Measurements from ENCODE around the gene EXOC3L1. TPM values are rescaled to one million over a fixed set of nuclear protein-coding genes. Genes with fewer than 3 reads are reported as not detected.

The EXOC3L1 gene
- total RNA-seq, 1 donor from 2014 or later = 15.6 TPM

DNA sequence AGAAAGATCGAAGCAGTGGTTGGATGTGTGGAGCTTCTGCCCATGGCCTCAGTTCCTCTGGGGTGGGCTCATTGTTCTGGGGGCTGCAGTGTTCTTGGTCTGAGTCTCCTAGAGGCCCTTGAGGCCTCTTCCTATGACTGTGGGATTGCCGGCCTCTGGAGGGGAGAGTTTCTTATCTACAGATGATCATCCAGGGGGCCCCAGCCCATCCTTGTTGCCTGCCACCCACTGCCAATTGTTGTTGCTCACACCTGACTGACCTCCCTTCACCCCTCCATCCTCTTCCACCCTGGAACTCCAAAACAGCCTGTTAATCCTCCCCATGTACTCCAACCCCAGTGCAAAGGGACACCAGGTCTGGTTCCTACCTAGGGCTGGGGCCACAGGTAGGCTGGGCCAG lies 45.0 kb downstream of the EXOC3L1 start:
- Histone ChIP-seq H3K36me3 (peaks cover 93% of the 10 kb centered on the region), H3K27me3 (ENCODE audit: low read depth) (peaks cover 2% of the 10 kb centered on the region), H3K4me1 (peaks cover 6% of the 10 kb centered on the region), H3K27ac (no peak overlapping the region), H3K4me3 (no peak overlapping the region), H3K9me3 (no peaks in the 10 kb centered on the region)
- intact Hi-C loops (cut with DNase I) = no loop called here
- DNase-seq (no peak), ATAC-seq (no peak)
- TF ChIP-seq, protein P1, sequence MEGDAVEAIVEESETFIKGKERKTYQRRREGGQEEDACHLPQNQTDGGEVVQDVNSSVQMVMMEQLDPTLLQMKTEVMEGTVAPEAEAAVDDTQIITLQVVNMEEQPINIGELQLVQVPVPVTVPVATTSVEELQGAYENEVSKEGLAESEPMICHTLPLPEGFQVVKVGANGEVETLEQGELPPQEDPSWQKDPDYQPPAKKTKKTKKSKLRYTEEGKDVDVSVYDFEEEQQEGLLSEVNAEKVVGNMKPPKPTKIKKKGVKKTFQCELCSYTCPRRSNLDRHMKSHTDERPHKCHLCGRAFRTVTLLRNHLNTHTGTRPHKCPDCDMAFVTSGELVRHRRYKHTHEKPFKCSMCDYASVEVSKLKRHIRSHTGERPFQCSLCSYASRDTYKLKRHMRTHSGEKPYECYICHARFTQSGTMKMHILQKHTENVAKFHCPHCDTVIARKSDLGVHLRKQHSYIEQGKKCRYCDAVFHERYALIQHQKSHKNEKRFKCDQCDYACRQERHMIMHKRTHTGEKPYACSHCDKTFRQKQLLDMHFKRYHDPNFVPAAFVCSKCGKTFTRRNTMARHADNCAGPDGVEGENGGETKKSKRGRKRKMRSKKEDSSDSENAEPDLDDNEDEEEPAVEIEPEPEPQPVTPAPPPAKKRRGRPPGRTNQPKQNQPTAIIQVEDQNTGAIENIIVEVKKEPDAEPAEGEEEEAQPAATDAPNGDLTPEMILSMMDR (IDR thresholded peaks at IDR 0.05) = no peak

GRCh38 chr16:67142342-67142741 lies 47.6 kb downstream of the EXOC3L1 start:
- no peak for ATAC-seq
- intact Hi-C loops (cut with DNase I) = no loop called here

GRCh38 chr16:67141391-67141790 lies 48.5 kb downstream of the EXOC3L1 start:
- no peak overlapping the region for H3K4me3 ChIP-seq
- DNase-seq = no peak
- H3K36me3 ChIP-seq = peaks cover 99% of the 10 kb centered on the region
- no peaks in the 10 kb centered on the region for H3K4me1 ChIP-seq
- H3K27ac ChIP-seq = no peak overlapping the region
- TF ChIP-seq, protein P1 (IDR thresholded peaks at IDR 0.05) = no peak
- H3K27me3 ChIP-seq (ENCODE audit: low read depth) = no peaks in the 10 kb centered on the region
- ATAC-seq = no peak
- intact Hi-C loops (cut with DNase I) = no loop called here
- H3K9me3 ChIP-seq = no peaks in the 10 kb centered on the region

More at GRCh38 chr16:67142342-67142741, 47.6 kb downstream of the EXOC3L1 start:
- Histone ChIP-seq H3K27me3 (ENCODE audit: low read depth) (no peaks in the 10 kb centered on the region), H3K36me3 (peaks cover 99% of the 10 kb centered on the region), H3K9me3 (no peaks in the 10 kb centered on the region), H3K27ac (no peak overlapping the region), H3K4me1 (no peaks in the 10 kb centered on the region), H3K4me3 (no peak overlapping the region)
- TF ChIP-seq, protein P1 (IDR thresholded peaks at IDR 0.05) = no peak
- DNase-seq = no peak

DNA sequence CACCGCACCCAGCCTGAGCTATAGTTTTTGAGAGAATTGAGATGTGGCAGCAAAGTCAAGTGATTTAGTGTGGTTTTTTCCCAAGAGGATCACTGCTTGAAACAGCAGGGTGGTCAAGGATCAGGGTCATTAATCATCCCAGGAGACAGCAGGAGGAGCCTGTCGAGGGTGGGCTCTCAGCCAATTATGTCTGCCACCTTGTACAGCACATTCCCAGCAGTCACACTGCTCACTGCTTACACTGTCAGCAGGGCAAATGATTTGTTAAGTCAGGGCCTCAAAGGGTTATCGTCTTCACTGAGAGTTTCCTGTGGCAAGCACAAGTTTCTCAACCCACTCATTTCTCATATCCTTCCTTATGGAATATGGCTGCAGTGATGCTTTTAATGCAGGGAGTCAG lies 52.3 kb downstream of the EXOC3L1 start:
- no peak for ATAC-seq
- peaks cover 99% of the 10 kb centered on the region for H3K36me3 ChIP-seq

More for the DNA sequence above, 52.3 kb downstream of the EXOC3L1 start:
- Histone ChIP-seq H3K9me3 (no peaks in the 10 kb centered on the region), H3K4me3 (no peak overlapping the region), H3K4me1 (no peaks in the 10 kb centered on the region), H3K27me3 (ENCODE audit: low read depth) (no peaks in the 10 kb centered on the region), H3K27ac (no peak overlapping the region)
- DNase-seq = no peak
- intact Hi-C loops (cut with DNase I) = no loop called here
- TF ChIP-seq, protein P1 (IDR thresholded peaks at IDR 0.05) = no peak

Small RNA genes within 50 kb of the gene (microRNA-seq; reads per million reads assigned to microRNA genes)
- 195 reads per million, percentile 63 among the genes with 10 or more reads in this experiment for gene MIR328 (ENCODE audit: borderline number of aligned reads)

Other genes starting within 250 kb of the EXOC3L1 start
- 2.5 TPM for gene CES3, start 228.9 kb downstream of the EXOC3L1 start, total RNA-seq
- 14.8 TPM for gene CES4A, start 201.5 kb downstream of the EXOC3L1 start, total RNA-seq
- 46.9 TPM for gene CBFB, start 161.0 kb downstream of the EXOC3L1 start, total RNA-seq
- 21.7 TPM for gene PHAF1, start 80.2 kb downstream of the EXOC3L1 start, total RNA-seq
- 13.5 TPM for gene B3GNT9, start 39.1 kb downstream of the EXOC3L1 start, total RNA-seq
- gene TRADD, start 30.2 kb downstream of the EXOC3L1 start, total RNA-seq = 28.4 TPM
- gene FBXL8, start 30.2 kb downstream of the EXOC3L1 start, total RNA-seq = 32.9 TPM
- gene HSF4, start 25.4 kb downstream of the EXOC3L1 start, total RNA-seq = 76.3 TPM
- 55.6 TPM for gene NOL3, start 19.6 kb downstream of the EXOC3L1 start, total RNA-seq
- 29.0 TPM for gene MATCAP1, start 6.2 kb downstream of the EXOC3L1 start, total RNA-seq
- 66.5 TPM for gene E2F4, start 2.0 kb upstream of the EXOC3L1 start, total RNA-seq
- 14.9 TPM for gene ELMO3, start 9.0 kb upstream of the EXOC3L1 start, total RNA-seq
- 33.1 TPM for gene TMEM208, start 37.0 kb upstream of the EXOC3L1 start, total RNA-seq
- gene FHOD1, start 57.3 kb upstream of the EXOC3L1 start, total RNA-seq = 67.7 TPM
- gene SLC9A5, start 58.8 kb upstream of the EXOC3L1 start, total RNA-seq = 2.8 TPM
- 12.4 TPM for gene PLEKHG4, start 89.4 kb upstream of the EXOC3L1 start, total RNA-seq
- gene KCTD19, start 136.6 kb upstream of the EXOC3L1 start, total RNA-seq = 0.74 TPM
- 42.1 TPM for gene LRRC36, start 136.7 kb upstream of the EXOC3L1 start, total RNA-seq
- gene TPPP3, start 203.4 kb upstream of the EXOC3L1 start, total RNA-seq = 123 TPM
- gene ZDHHC1, start 226.3 kb upstream of the EXOC3L1 start, total RNA-seq = 18.9 TPM
- gene HSD11B2, start 241.0 kb upstream of the EXOC3L1 start, total RNA-seq = 2.9 TPM